ENCODE measurements around the gene DNHD1. TPM values are rescaled to one million over a fixed set of nuclear protein-coding genes. Genes with fewer than 3 reads are reported as not detected.
A peak's percentile ranks its signal among the peaks of the same experiment; 100 is the strongest.

DNHD1 gene
- total RNA-seq, 1 donor from 2014 or later = 2.3 TPM

DNA sequence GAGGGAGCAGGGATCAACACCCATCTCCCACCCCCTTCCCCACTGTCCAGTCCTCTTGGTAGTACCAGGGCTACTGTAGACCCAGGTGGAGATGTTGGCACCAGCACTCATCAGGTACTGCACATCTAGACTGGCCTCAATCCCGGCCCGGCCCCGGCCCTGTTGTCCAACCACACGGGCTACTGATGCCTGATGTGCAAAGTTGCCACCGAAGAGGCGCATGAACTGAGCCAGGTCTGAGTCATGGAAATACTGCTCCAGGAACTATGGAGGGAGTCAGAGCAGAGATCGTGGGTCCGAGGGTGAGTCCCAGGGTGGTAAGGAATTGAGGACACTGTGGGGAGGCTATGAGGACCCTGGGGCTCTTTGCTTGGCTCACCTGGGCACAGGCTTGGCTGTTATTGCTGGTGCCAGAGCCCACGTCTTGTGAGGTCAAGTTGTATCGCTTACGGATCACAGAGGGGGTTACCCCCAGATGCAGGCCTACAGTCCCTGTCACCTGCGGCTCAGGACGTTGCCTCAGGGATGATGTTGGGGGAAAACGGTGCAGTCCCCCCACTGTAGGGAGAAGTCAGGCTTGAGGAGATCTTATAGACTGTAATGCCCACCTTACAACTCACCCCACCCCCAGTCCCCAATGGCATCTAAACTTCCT lies 119.6 kb downstream of the DNHD1 start:
- no peak overlapping the region for H3K27ac ChIP-seq
- peak in 1 of 2 donors; percentile 55 for DNase-seq (ENCODE audit: low spot score in 2 of 2)
- no peak overlapping the region for H3K4me3 ChIP-seq
- no peaks in the 10 kb centered on the region for H3K9me3 ChIP-seq
- intact Hi-C loops (cut with DNase I) = no loop called here
- no peaks in the 10 kb centered on the region for H3K27me3 ChIP-seq
- H3K4me1 ChIP-seq = peaks cover 6 to 25% of the 10 kb centered on the region in 2 donors
- TF ChIP-seq, protein P1, sequence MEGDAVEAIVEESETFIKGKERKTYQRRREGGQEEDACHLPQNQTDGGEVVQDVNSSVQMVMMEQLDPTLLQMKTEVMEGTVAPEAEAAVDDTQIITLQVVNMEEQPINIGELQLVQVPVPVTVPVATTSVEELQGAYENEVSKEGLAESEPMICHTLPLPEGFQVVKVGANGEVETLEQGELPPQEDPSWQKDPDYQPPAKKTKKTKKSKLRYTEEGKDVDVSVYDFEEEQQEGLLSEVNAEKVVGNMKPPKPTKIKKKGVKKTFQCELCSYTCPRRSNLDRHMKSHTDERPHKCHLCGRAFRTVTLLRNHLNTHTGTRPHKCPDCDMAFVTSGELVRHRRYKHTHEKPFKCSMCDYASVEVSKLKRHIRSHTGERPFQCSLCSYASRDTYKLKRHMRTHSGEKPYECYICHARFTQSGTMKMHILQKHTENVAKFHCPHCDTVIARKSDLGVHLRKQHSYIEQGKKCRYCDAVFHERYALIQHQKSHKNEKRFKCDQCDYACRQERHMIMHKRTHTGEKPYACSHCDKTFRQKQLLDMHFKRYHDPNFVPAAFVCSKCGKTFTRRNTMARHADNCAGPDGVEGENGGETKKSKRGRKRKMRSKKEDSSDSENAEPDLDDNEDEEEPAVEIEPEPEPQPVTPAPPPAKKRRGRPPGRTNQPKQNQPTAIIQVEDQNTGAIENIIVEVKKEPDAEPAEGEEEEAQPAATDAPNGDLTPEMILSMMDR (IDR thresholded peaks at IDR 0.05) = no peak
- peaks cover 12 to 17% of the 10 kb centered on the region in 2 donors for H3K36me3 ChIP-seq

DNA sequence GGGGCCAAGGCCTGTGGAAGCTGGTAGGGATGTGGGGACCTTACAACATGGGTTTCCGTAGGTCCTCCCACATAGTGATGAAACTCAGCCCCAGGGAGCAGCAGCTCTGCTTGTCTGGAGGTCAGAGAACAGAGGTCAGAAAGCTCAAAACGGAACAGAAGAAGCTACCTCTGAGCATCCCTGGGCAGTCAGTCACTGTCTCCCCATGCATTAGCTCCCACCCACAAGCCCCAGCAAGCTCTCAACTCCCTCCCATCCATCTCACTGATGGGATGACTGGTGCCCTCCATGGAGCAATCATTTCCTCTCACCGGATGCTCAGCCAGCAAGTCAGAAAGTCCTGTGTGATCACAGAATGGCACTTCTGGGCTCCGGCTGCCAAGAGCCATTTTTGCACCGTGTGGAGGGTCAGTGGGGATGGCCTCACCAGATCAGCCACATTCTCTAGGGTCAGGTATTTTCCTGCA lies 120.3 kb downstream of the DNHD1 start:
- H3K4me1 ChIP-seq = peaks cover 4 to 25% of the 10 kb centered on the region in 2 donors
- H3K36me3 ChIP-seq = peaks cover 12 to 17% of the 10 kb centered on the region in 2 donors
- DNase-seq (ENCODE audit: low spot score in 2 of 2) = peak in 1 of 2 donors; percentile 58
- H3K4me3 ChIP-seq = peak overlapping the region; percentile 69 to 76
- intact Hi-C loops (cut with DNase I) = no loop called here
- TF ChIP-seq, protein P1 (IDR thresholded peaks at IDR 0.05) = no peak
- peak overlapping the region in 1 of 2 donors; percentile 81 for H3K27ac ChIP-seq
- H3K9me3 ChIP-seq = no peaks in the 10 kb centered on the region
- no peaks in the 10 kb centered on the region for H3K27me3 ChIP-seq

DNA sequence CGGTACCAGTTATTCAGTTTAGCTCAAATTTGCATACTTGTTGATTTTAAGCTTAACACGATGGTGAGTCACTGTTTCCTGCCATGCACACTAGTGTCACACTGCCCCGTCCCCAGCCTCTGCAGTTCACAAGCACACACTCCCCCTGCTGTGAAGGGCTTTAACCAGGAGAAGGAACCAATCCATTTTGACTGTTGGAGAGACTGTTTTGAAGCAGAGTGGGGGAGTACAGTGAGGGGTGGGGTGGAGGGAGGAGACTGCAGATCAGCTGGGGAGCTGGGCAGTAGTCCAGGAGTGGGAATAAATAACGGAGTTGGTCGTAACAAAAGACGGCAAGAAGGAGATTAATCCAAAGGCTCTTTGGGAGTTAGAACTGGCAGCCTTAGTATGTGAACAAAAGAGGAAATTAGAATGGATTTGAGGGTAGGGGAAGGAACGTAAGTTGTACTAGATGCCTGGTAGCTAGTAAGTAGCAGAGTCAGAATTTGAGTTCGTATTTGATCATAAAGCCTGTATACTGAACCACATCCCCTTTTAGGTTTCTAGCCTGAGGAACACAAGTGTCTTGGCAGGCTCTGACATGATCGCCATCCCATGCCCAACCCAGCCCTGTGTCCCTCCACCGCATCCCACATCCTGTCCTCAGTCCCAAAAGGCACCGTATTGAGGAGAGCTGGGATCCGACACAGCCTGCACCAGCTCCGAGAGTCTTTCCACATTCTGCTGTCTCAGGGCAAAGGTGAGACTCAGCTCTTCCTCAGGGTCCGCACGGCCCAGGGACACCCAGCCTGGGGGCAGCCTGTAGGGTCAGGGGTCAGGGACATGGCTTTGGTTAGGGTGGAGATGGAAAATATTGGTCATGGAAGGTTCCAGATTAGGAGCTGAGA lies 121.3 kb downstream of the DNHD1 start:
- TF ChIP-seq, protein P1 (IDR thresholded peaks at IDR 0.05) = no peak
- H3K36me3 ChIP-seq = peaks cover 12 to 22% of the 10 kb centered on the region in 2 donors
- H3K4me1 ChIP-seq = peaks cover 3 to 19% of the 10 kb centered on the region in 2 donors
- no peaks in the 10 kb centered on the region for H3K9me3 ChIP-seq
- peak overlapping the region; percentile 69 to 76 for H3K4me3 ChIP-seq
- H3K27me3 ChIP-seq = no peaks in the 10 kb centered on the region
- H3K27ac ChIP-seq = peak overlapping the region; percentile 81 to 82
- DNase-seq (ENCODE audit: low spot score in 2 of 2) = no peak
- intact Hi-C loops (cut with DNase I) = loop anchor here (1.0 kb wide), 1 partner anchor 65 kb away; the partner anchor contains the start of gene MRPL17

DNA sequence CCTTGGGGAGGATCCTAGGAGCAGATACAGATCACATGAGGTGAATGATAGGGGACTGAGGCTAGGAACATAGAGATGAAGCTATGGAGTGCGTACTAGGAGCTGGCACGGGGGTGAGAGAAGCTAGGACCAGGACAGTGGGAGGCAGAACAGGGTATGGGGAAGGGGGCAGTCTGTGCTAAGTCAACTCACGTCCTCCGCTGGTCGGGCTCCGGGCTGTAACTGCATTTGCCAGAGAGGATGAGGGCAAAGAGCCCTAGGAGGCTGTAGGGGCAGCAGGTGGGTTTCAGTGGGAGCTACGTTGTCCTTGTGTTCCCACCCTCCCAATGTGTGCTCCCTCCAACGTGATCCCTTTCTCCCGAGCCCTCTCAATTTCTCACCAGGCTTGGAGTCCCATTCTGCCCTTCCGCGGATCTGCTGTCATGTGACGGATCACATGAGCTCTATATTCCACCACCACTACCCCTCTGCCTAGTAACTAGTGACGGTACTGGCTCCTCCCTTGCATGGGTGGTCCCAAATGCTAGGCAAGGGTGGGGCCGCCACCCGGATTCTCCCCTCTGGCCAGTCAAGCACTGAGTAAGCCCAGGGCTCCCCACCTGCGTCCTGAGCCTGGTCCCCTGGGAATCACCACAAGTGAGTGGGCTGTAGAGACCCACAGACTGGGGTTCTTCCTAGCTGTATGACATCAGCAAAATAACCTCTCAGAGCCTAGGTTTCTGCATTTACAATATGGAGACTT lies 122.1 kb downstream of the DNHD1 start, which contains the start of gene TPP1:
TPP1 (minus strand) TSS at position 419 of the 742 bp plus-strand sequence; CDS start at position 397, 22 bp downstream.
- intact Hi-C loops (cut with DNase I) = loop anchor here (1.0 kb wide), 1 partner anchor 64 kb away; the partner anchor contains the start of gene MRPL17
- Histone ChIP-seq H3K4me3 (peak within 1 kb of the TSS; percentile 69 to 76), H3K27me3 (no peaks in the 10 kb centered on the region), H3K27ac (peak within 1 kb of the TSS; percentile 81 to 82), H3K9me3 (no peaks in the 10 kb centered on the region), H3K4me1 (peaks cover 3 to 17% of the 10 kb centered on the region in 2 donors), H3K36me3 (peaks cover 13 to 30% of the 10 kb centered on the region in 2 donors)
- TF ChIP-seq, protein P1 (IDR thresholded peaks at IDR 0.05) = no peak
- peak; percentile 92 to 99 for DNase-seq (ENCODE audit: low spot score in 2 of 2)

DNA sequence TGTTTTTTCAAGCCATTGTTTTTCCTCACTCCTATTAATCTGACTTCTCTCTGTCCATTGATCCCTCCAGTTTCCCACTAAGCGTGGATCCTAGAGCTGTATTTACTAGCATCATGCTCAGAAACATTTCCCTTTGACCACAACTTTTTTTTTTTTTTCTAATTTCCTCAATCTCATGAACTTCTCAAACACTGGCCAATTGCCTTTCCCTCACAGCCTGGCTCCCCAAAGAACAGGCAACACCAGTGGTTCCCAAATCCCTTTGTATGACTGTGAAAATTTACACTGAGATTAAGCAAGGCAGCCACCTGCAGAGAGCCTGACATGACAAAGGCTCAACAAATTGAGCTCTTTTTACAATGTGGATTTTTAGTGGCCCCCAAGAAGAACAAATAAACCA lies 123.6 kb downstream of the DNHD1 start:
- no peak for DNase-seq (ENCODE audit: low spot score in 2 of 2)
- intact Hi-C loops (cut with DNase I) = no loop called here
- TF ChIP-seq, protein P1 (IDR thresholded peaks at IDR 0.05) = no peak
- Histone ChIP-seq H3K27me3 (no peaks in the 10 kb centered on the region), H3K4me1 (peaks cover 3 to 17% of the 10 kb centered on the region in 2 donors), H3K4me3 (no peak overlapping the region), H3K27ac (no peak overlapping the region), H3K36me3 (peaks cover 18 to 34% of the 10 kb centered on the region in 2 donors), H3K9me3 (no peaks in the 10 kb centered on the region)

All from ascending aorta (tissue), 2 donors.